Sigmoid colon (tissue), 7 donors: Measurements from ENCODE around the gene HACD3. TPM values are rescaled to one million over a fixed set of nuclear protein-coding genes. Genes with fewer than 3 reads are reported as not detected.

ENCODE experiments used
- DNase-seq: peaks from one replicate; pipeline ENCODE4 v3.0.0-alpha.2; 2019
- H3K27ac ChIP-seq, 4 donors: fragments of 200-600 bp; sonication (generic); one replicate each; pipeline ENCODE4 v1.5.1; 2016 to 2019; ENCODE audit warnings: mild to moderate bottlenecking in 1 of 4
- H3K27me3 ChIP-seq, 3 donors: fragments of 200-600 bp; sonication (generic); one replicate each; pipeline ENCODE4 v1.5.1; 2019; ENCODE audit warnings: mild to moderate bottlenecking in 1 of 3
- H3K36me3 ChIP-seq, 4 donors: fragments of 200-600 bp; sonication (generic); one replicate each; pipeline ENCODE4 v1.5.1; 2016 to 2019
- H3K4me1 ChIP-seq, 4 donors: fragments of 200-600 bp; sonication (generic); one replicate each; pipeline ENCODE4 v1.5.1; 2017 to 2019
- H3K4me3 ChIP-seq, 4 donors: fragments of 200-600 bp; sonication (generic); one replicate each; pipeline ENCODE4 v1.5.1; 2017 to 2019; ENCODE audit warnings: mild to moderate bottlenecking in 2 of 4, moderate library complexity in 1 of 4
- H3K9me3 ChIP-seq, 4 donors: fragments of 200-600 bp in 3 of 4; sonication (generic) in 3 of 4; one replicate each; pipeline versions ENCODE4 v1.5.1 to v1.6.1; 2013 to 2019
- EP300 ChIP-seq, 4 donors: sonication (generic); formaldehyde crosslinking; IDR thresholded peaks; one replicate each; pipeline ENCODE4 v1.6.1; 2017; ENCODE audit warnings: antibody characterized with exemption in 4 of 4
- POLR2A ChIP-seq, 2 donors: fragments of 450-650 bp; IDR thresholded peaks; one replicate each; pipeline ENCODE4 v1.6.1; 2016; ENCODE audit warnings: antibody characterized with exemption in 2 of 2, mild to moderate bottlenecking in 2 of 2, moderate library complexity in 2 of 2
- POLR2AphosphoS5 ChIP-seq, 4 donors: sonication (generic); formaldehyde crosslinking; IDR thresholded peaks; one replicate each; pipeline ENCODE4 v1.6.1; 2017; ENCODE audit warnings: antibody characterized with exemption in 4 of 4
- WGBS, 2 donors: extraction: QIAGEN DNeasy Blood & Tissue Kit; methylation state at CpG; one replicate each; pipeline ENCODE4 v1.1.7; 2013; 5-methylcytosine and 5-hydroxymethylcytosine counted together
- intact Hi-C: fragments of 100-400 bp; cut with DNase I; formaldehyde crosslinking; loops from one replicate; pipeline ENCODE4 v1.15.1; 2023
- polyA plus RNA-seq, 3 donors: library from polyadenylated mRNA; stranded (reverse); fragments of 200-250 nt; gene quantifications; one replicate each; pipeline ENCODE4 v1.2.3, GENCODE V29; 2013
- total RNA-seq, 4 donors: library from RNA; depleted of rRNA; stranded (reverse); fragments of >200 nt; gene quantifications; one replicate each; pipeline ENCODE4 v1.1.0, GENCODE V29; 2016
- TF ChIP-seq, protein P1 (sequence below), 4 experiments: fragments of 450-650 bp in 3 of 4; fragments of 200-600 bp in 1 of 4; IDR thresholded peaks; one replicate each; pipeline ENCODE4 v1.5.1; 2016 to 2019; ENCODE audit warnings: antibody characterized with exemption in 4 of 4, mild to moderate bottlenecking in 3 of 4, moderate library complexity in 2 of 4
- donor health status: healthy with polysubstance abuse.
- donor health status: Bipolar disorder and iron deficiency.
- donor health status: healthy.

HACD3 gene
- total and polyA plus RNA-seq, 7 donors, result 3.0 to 37.2 (median 29.6) TPM

DNA sequence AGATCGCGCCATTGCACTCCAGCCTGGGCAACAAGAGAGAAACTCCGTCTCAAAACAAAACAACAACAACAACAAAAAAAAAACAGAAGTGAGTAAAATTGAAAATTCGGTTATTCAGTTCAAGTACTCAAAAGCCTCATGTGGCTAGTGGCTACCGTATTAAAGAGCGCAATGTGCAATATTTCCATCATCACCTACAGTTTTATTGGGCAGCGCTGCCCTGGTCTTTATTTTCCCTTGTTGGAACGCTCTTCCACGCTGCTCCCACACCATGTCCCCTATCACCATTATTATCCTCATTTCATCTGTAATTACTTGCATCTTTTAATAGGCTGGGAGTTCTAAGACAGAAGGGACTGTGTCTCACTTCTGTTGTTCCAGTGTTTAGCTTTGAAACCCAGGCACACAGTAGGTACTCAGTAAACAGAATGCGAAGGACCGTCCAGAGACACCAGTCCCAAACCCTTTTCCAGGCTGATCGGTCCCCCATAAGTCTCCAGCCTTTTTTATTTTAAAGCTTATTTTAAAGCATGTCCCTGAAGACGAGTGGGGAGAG lies 423 bp upstream of the HACD3 start:
- no peaks in the 10 kb centered on the region for H3K9me3 ChIP-seq
- H3K27me3 ChIP-seq, result no peaks in the 10 kb centered on the region
- H3K4me1 ChIP-seq, result peaks cover 0 to 36% (median 19%) of the 10 kb centered on the region in 4 donors
- peak overlapping the region; percentile 75 to 84 (median 82) for H3K27ac ChIP-seq
- no peak for TF ChIP-seq EP300 (IDR thresholded peaks at IDR 0.05)
- TF ChIP-seq POLR2AphosphoS5 (IDR thresholded peaks at IDR 0.05), result no peak
- no peak for TF ChIP-seq POLR2A (IDR thresholded peaks at IDR 0.05)
- TF ChIP-seq, protein P1, sequence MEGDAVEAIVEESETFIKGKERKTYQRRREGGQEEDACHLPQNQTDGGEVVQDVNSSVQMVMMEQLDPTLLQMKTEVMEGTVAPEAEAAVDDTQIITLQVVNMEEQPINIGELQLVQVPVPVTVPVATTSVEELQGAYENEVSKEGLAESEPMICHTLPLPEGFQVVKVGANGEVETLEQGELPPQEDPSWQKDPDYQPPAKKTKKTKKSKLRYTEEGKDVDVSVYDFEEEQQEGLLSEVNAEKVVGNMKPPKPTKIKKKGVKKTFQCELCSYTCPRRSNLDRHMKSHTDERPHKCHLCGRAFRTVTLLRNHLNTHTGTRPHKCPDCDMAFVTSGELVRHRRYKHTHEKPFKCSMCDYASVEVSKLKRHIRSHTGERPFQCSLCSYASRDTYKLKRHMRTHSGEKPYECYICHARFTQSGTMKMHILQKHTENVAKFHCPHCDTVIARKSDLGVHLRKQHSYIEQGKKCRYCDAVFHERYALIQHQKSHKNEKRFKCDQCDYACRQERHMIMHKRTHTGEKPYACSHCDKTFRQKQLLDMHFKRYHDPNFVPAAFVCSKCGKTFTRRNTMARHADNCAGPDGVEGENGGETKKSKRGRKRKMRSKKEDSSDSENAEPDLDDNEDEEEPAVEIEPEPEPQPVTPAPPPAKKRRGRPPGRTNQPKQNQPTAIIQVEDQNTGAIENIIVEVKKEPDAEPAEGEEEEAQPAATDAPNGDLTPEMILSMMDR (IDR thresholded peaks at IDR 0.05), result no peak
- intact Hi-C loops, result no loop called here
- no peaks in the 10 kb centered on the region for H3K36me3 ChIP-seq
- 52% methylated on average over 13 of the region's 13 CpGs for WGBS, 2 donors
- peak overlapping the region; percentile 66 to 86 (median 78) for H3K4me3 ChIP-seq
- no peak for DNase-seq

DNA sequence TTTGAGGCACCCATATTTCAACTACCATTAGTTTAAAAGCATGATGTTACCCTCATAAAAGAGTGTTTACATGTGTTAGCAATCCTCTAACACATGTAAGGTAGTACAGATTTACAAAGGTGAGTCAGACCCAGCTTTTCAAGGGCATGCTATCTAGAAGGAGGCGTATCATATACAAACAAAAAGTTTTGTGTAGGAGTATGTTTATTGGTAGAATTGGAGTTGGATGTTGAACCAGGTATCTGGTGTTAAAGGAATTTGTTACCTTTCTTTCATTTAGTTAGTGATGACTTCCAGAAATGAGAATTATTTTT lies 2.4 kb downstream of the HACD3 start:
- Histone ChIP-seq H3K4me1 (peaks cover 0 to 36% (median 22%) of the 10 kb centered on the region in 4 donors), H3K4me3 (no peak overlapping the region), H3K9me3 (no peaks in the 10 kb centered on the region), H3K36me3 (no peaks in the 10 kb centered on the region), H3K27ac (peak overlapping the region in 3 of 4 donors; percentile 57 to 84 (median 81)), H3K27me3 (no peaks in the 10 kb centered on the region)
- TF ChIP-seq POLR2AphosphoS5 (IDR thresholded peaks at IDR 0.05) (no peak), EP300 (IDR thresholded peaks at IDR 0.05) (no peak), POLR2A (IDR thresholded peaks at IDR 0.05) (no peak)
- TF ChIP-seq, protein P1 (IDR thresholded peaks at IDR 0.05), result no peak
- intact Hi-C loops, result no loop called here
- 11 to 49% methylated on average over 1 of the region's 1 CpG for WGBS, 2 donors
- DNase-seq, result no peak

DNA sequence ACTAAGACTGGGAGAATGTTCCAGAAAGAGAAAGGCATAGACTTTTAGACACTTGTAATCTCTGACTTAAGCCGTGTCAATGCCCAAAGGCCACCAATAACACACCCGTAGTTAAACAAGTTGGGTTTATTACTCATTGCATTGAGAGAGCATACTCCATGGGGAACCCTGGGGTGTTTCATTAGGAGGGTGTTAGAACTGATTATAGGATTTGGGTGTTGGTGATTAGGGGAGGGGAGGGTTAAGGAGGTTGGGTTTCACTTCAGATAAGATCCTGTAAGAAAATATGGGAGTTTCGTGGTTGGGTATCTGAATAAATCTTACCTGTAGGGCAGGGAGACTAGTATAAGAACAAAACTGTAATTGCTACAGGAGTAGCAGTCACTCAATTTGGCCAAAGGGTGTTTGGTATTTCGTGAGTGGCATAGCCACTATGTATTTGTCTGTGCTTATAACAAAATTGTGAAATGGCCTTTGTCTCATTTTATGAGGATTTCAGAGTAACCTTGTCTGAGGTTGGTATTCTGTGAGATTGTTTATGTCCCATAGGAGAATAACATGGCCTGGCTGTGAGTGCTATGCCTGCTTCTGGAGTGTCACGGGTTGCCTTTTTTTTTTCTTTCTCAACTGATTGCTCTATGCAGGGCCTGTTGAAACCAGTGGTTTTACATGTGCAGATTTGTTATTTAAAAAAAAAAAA lies 2.9 kb downstream of the HACD3 start:
- Histone ChIP-seq H3K4me3 (no peak overlapping the region), H3K9me3 (no peaks in the 10 kb centered on the region), H3K36me3 (no peaks in the 10 kb centered on the region), H3K27ac (peak overlapping the region in 3 of 4 donors; percentile 57 to 84 (median 81)), H3K27me3 (no peaks in the 10 kb centered on the region), H3K4me1 (peaks cover 0 to 36% (median 22%) of the 10 kb centered on the region in 4 donors)
- WGBS, 2 donors, result 37 to 75% methylated on average over 5 of the region's 5 CpGs
- no peak for DNase-seq
- intact Hi-C loops, result no loop called here
- TF ChIP-seq, protein P1 (IDR thresholded peaks at IDR 0.05), result no peak
- TF ChIP-seq POLR2AphosphoS5 (IDR thresholded peaks at IDR 0.05), result no peak
- no peak for TF ChIP-seq EP300 (IDR thresholded peaks at IDR 0.05)
- no peak for TF ChIP-seq POLR2A (IDR thresholded peaks at IDR 0.05)

DNA sequence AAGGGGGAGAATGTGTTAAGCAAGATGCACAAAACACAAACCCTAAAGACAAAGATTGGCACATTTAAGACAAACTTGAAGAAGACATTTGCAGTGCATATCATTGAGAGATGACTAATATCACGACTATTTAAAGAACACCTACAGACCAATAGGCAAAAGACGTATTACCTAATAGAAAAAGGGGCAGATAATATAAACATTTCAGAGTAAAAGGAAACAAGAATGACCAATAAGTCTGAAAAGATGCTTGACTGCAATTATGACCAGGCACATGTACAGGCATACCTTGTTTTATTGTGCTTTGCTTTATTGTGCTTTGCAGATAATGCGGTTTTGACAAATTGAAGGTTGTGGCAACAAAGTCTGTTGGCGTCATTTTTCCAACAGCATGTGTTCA lies 4.9 kb downstream of the HACD3 start:
- DNase-seq, result no peak
- WGBS, 2 donors, result 73 to 84% methylated on average over 4 of the region's 4 CpGs
- no peaks in the 10 kb centered on the region for H3K27me3 ChIP-seq
- H3K9me3 ChIP-seq, result no peaks in the 10 kb centered on the region
- no peak overlapping the region for H3K4me3 ChIP-seq
- TF ChIP-seq POLR2A (IDR thresholded peaks at IDR 0.05) (no peak), POLR2AphosphoS5 (IDR thresholded peaks at IDR 0.05) (no peak), EP300 (IDR thresholded peaks at IDR 0.05) (no peak)
- TF ChIP-seq, protein P1 (IDR thresholded peaks at IDR 0.05), result no peak
- H3K4me1 ChIP-seq, result peaks cover 0 to 33% (median 22%) of the 10 kb centered on the region in 4 donors
- no peak overlapping the region for H3K27ac ChIP-seq
- H3K36me3 ChIP-seq, result no peaks in the 10 kb centered on the region
- intact Hi-C loops, result no loop called here
